ENCODE results near the gene GPR132. TPM values are rescaled to one million over a fixed set of nuclear protein-coding genes. Genes with fewer than 3 reads are reported as not detected.

The GPR132 gene
- total and polyA plus RNA-seq, 2 of the 13 experiments (the other 11 are each of a cell fraction or from before 2014, with no cell fraction given) = not detected

- TF ChIP-seq ETV6 (CRISPR knock-in tag; conservative IDR thresholded peaks at IDR 0.05) = peak; percentile 77; the same call in 1 of the 2 replicates
- peak; percentile 56 for TF ChIP-seq MED1 (CRISPR knock-in tag; IDR thresholded peaks at IDR 0.05)
- 0 out of 2 replicates have a peak, but pooled peaks have one; percentile 33 for TF ChIP-seq ZNF800 (CRISPR knock-in tag; IDR thresholded peaks at IDR 0.05)
- peak; percentile 76; the same call in 1 of the 2 replicates for TF ChIP-seq ZNF235 (CRISPR knock-in tag; IDR thresholded peaks at IDR 0.05; ENCODE audit: borderline replicate concordance)
- no peak for TF ChIP-seq ZNF354B (CRISPR knock-in tag; IDR thresholded peaks at IDR 0.05)
- TF ChIP-seq, protein P1, sequence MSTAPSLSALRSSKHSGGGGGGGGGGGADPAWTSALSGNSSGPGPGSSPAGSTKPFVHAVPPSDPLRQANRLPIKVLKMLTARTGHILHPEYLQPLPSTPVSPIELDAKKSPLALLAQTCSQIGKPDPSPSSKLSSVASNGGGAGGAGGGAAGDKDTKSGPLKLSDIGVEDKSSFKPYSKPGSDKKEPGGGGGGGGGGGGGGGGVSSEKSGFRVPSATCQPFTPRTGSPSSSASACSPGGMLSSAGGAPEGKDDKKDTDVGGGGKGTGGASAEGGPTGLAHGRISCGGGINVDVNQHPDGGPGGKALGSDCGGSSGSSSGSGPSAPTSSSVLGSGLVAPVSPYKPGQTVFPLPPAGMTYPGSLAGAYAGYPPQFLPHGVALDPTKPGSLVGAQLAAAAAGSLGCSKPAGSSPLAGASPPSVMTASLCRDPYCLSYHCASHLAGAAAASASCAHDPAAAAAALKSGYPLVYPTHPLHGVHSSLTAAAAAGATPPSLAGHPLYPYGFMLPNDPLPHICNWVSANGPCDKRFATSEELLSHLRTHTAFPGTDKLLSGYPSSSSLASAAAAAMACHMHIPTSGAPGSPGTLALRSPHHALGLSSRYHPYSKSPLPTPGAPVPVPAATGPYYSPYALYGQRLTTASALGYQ (CRISPR knock-in tag; IDR thresholded peaks at IDR 0.05) = no peak
- TF ChIP-seq ATF2 (CRISPR knock-in tag; IDR thresholded peaks at IDR 0.05) = 0 out of 2 replicates have a peak, but pooled peaks have one; percentile 62
- no peak for TF ChIP-seq TCF12 (IDR thresholded peaks at IDR 0.05)
- 0 out of 2 replicates have a peak, but pooled peaks have one; percentile 29 for TF ChIP-seq TCF12 (CRISPR knock-in tag; IDR thresholded peaks at IDR 0.05)
- 0 out of 2 replicates have a peak, but pooled peaks have one; percentile 64 for TF ChIP-seq ZNF441 (CRISPR knock-in tag; IDR thresholded peaks at IDR 0.05; ENCODE audit: borderline replicate concordance)
- TF ChIP-seq, protein P2, sequence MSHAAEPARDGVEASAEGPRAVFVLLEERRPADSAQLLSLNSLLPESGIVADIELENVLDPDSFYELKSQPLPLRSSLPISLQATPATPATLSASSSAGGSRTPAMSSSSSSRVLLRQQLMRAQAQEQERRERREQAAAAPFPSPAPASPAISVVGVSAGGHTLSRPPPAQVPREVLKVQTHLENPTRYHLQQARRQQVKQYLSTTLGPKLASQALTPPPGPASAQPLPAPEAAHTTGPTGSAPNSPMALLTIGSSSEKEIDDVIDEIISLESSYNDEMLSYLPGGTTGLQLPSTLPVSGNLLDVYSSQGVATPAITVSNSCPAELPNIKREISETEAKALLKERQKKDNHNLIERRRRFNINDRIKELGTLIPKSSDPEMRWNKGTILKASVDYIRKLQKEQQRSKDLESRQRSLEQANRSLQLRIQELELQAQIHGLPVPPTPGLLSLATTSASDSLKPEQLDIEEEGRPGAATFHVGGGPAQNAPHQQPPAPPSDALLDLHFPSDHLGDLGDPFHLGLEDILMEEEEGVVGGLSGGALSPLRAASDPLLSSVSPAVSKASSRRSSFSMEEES (CRISPR knock-in tag; IDR thresholded peaks at IDR 0.05) = no peak
- no peak for TF ChIP-seq KDM6A (CRISPR knock-in tag; IDR thresholded peaks at IDR 0.05; ENCODE audit: low read depth)
- peak; percentile 69; the same call in 1 of the 2 replicates for TF ChIP-seq MYC (CRISPR knock-in tag; IDR thresholded peaks at IDR 0.05; ENCODE audit: borderline replicate concordance)
- TF ChIP-seq, protein P3, sequence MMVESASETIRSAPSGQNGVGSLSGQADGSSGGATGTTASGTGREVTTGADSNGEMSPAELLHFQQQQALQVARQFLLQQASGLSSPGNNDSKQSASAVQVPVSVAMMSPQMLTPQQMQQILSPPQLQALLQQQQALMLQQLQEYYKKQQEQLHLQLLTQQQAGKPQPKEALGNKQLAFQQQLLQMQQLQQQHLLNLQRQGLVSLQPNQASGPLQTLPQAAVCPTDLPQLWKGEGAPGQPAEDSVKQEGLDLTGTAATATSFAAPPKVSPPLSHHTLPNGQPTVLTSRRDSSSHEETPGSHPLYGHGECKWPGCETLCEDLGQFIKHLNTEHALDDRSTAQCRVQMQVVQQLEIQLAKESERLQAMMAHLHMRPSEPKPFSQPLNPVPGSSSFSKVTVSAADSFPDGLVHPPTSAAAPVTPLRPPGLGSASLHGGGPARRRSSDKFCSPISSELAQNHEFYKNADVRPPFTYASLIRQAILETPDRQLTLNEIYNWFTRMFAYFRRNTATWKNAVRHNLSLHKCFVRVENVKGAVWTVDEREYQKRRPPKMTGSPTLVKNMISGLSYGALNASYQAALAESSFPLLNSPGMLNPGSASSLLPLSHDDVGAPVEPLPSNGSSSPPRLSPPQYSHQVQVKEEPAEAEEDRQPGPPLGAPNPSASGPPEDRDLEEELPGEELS (CRISPR knock-in tag; IDR thresholded peaks at IDR 0.05) = peak; percentile 36; the same call in 1 of the 2 replicates
- TF ChIP-seq HOXA5 (CRISPR knock-in tag; IDR thresholded peaks at IDR 0.05) = peak; percentile 44; the same call in 1 of the 2 replicates
- peak; percentile 40; the same call in 1 of the 2 replicates for TF ChIP-seq RXRB (CRISPR knock-in tag; IDR thresholded peaks at IDR 0.05; ENCODE audit: borderline replicate concordance)
- 0 out of 2 replicates have a peak, but pooled peaks have one; percentile 26 for TF ChIP-seq ZBTB38 (CRISPR knock-in tag; IDR thresholded peaks at IDR 0.05)
- no peak for TF ChIP-seq NFYC (CRISPR knock-in tag; IDR thresholded peaks at IDR 0.05)
- TF ChIP-seq ZSCAN21 (CRISPR knock-in tag; IDR thresholded peaks at IDR 0.05; ENCODE audit: borderline replicate concordance) = peak; percentile 74; the same call in 1 of the 2 replicates
- 0 out of 2 replicates have a peak, but pooled peaks have one; percentile 35 for TF ChIP-seq ZNF543 (CRISPR knock-in tag; IDR thresholded peaks at IDR 0.05)
Measured at GRCh38 chr14:105045710-105046326, 19.4 kb downstream of the GPR132 start (continued).

All from HepG2 (cell line).